MM.1S (cell line): ENCODE measurements around the gene TMCO4.

Experiments
- DNase-seq: peaks from one replicate; pipeline ENCODE4 v3.0.0-alpha.2; 2015
- H2AFZ ChIP-seq: fragments of 300-600 bp; sonication (generic); 2 replicates; pipeline ENCODE4 v1.6.0; 2016; ENCODE audit warnings: antibody characterized with exemption, low read length
- H3F3A ChIP-seq: fragments of 300-600 bp; sonication (generic); 2 replicates; pipeline ENCODE4 v1.6.1; 2016; ENCODE audit warnings: mild to moderate bottlenecking, antibody characterized with exemption, low read length, moderate library complexity, mixed read lengths; ENCODE audit not compliant: insufficient read depth
- H3K27ac ChIP-seq: fragments of 300-600 bp; sonication (generic); 2 replicates; pipeline ENCODE4 v1.5.1; 2016; ENCODE audit warnings: mild to moderate bottlenecking, low read length
- H3K27me3 ChIP-seq: fragments of 300-600 bp; sonication (generic); replicated peaks from 2 replicates; pipeline ENCODE4 v1.6.0; 2016; ENCODE audit warnings: low read length; ENCODE audit not compliant: insufficient read depth
- H3K36me3 ChIP-seq: fragments of 300-600 bp; sonication (generic); replicated peaks from 2 replicates; pipeline ENCODE4 v1.6.1; 2016; ENCODE audit warnings: mild to moderate bottlenecking, low read length, mixed read lengths; ENCODE audit not compliant: insufficient read depth
- H3K4me1 ChIP-seq: fragments of 300-600 bp; sonication (generic); 2 replicates; pipeline ENCODE4 v1.6.1; 2016; ENCODE audit warnings: low read length, mixed read lengths
- H3K4me2 ChIP-seq: fragments of 300-600 bp; sonication (generic); 2 replicates; pipeline ENCODE4 v1.6.0; 2016; ENCODE audit warnings: low read depth, low read length
- H3K4me3 ChIP-seq: fragments of 300-600 bp; sonication (generic); 2 replicates; pipeline ENCODE4 v1.5.1; 2016; ENCODE audit warnings: low read length, mixed read lengths
- H3K79me2 ChIP-seq: fragments of 300-600 bp; sonication (generic); 2 replicates; pipeline ENCODE4 v1.6.1; 2016; ENCODE audit warnings: mixed run types, low read length, mixed read lengths
- H3K9ac ChIP-seq: fragments of 300-600 bp; sonication (generic); 2 replicates; pipeline ENCODE4 v1.6.1; 2016; ENCODE audit warnings: low read length, mixed read lengths
- H3K9me2 ChIP-seq: fragments of 300-600 bp; sonication (generic); replicated peaks from 2 replicates; pipeline ENCODE4 v1.6.1; 2016; ENCODE audit warnings: mild to moderate bottlenecking, low read length, mixed read lengths; ENCODE audit not compliant: insufficient read depth
- H3K9me3 ChIP-seq: fragments of 300-600 bp; sonication (generic); replicated peaks from 2 replicates; pipeline ENCODE4 v1.6.1; 2016; ENCODE audit warnings: mild to moderate bottlenecking, low read length, mixed read lengths; ENCODE audit not compliant: insufficient read depth
- H4K20me1 ChIP-seq: fragments of 300-600 bp; sonication (generic); 2 replicates; pipeline ENCODE4 v1.6.1; 2016; ENCODE audit warnings: mild to moderate bottlenecking, low read length, moderate library complexity, mixed read lengths; ENCODE audit not compliant: insufficient read depth
- CTCF ChIP-seq: fragments of 300-600 bp; sonication (generic); IDR thresholded peaks from 2 replicates; pipeline ENCODE4 v1.5.1; 2016; ENCODE audit warnings: antibody characterized with exemption, low read length, mixed read lengths
- EZH2 ChIP-seq: fragments of 300-600 bp; sonication (generic); optimal IDR thresholded peaks from 2 replicates; pipeline ENCODE3; 2017; ENCODE audit warnings: low read depth, mild to moderate bottlenecking, antibody characterized with exemption, low read length, mixed read lengths
- EZH2phosphoT487 ChIP-seq: fragments of 300-600 bp; sonication (generic); IDR thresholded peaks from 2 replicates; pipeline ENCODE4 v1.6.1; 2018; ENCODE audit warnings: antibody characterized with exemption, low read length

TMCO4 gene

GRCh38 chr1:19762175-19762779, 37.4 kb downstream of the TMCO4 start:
- H3K36me3 ChIP-seq = no peaks in the 10 kb centered on the region
- no peak overlapping the region for H2AFZ ChIP-seq
- no peaks in the 10 kb centered on the region for H4K20me1 ChIP-seq
- no peaks in the 10 kb centered on the region for H3K9me2 ChIP-seq
- no peak overlapping the region for H3K27ac ChIP-seq
- no peaks in the 10 kb centered on the region for H3K79me2 ChIP-seq
- no peaks in the 10 kb centered on the region for H3K9me3 ChIP-seq
- H3K27me3 ChIP-seq = no peaks in the 10 kb centered on the region
- peaks cover 28% of the 10 kb centered on the region for H3K4me1 ChIP-seq
- DNase-seq = no peak
- peaks cover 10% of the 10 kb centered on the region for H3F3A ChIP-seq
- no peak overlapping the region for H3K9ac ChIP-seq
- no peak for TF ChIP-seq EZH2phosphoT487
- peak; percentile 75 for TF ChIP-seq CTCF
- H3K4me3 ChIP-seq = no peak overlapping the region
- H3K4me2 ChIP-seq = no peak overlapping the region

- Histone ChIP-seq H3F3A (peaks cover 7% of the 10 kb centered on the region), H3K27me3 (no peaks in the 10 kb centered on the region), H3K4me1 (peaks cover 15% of the 10 kb centered on the region), H3K4me2 (peak overlapping the region; percentile 53; the same call in 1 of the 2 replicates), H3K79me2 (no peaks in the 10 kb centered on the region), H4K20me1 (no peaks in the 10 kb centered on the region), H3K27ac (peak overlapping the region; percentile 51; the same call in 1 of the 2 replicates), H3K9ac (no peak overlapping the region), H3K36me3 (no peaks in the 10 kb centered on the region), H3K9me3 (no peaks in the 10 kb centered on the region), H2AFZ (no peak overlapping the region), H3K4me3 (no peak overlapping the region), H3K9me2 (no peaks in the 10 kb centered on the region)
- TF ChIP-seq CTCF (no peak), EZH2 (no peak), EZH2phosphoT487 (no peak)
- no peak for DNase-seq
Observed at GRCh38 chr1:19759740-19760089, 40.0 kb downstream of the TMCO4 start.

GRCh38 chr1:19758227-19758830, 41.4 kb downstream of the TMCO4 start:
- no peaks in the 10 kb centered on the region for H3K36me3 ChIP-seq
- no peaks in the 10 kb centered on the region for H3K27me3 ChIP-seq
- peak; percentile 9 for DNase-seq
- no peak overlapping the region for H2AFZ ChIP-seq
- H3K9me3 ChIP-seq = no peaks in the 10 kb centered on the region
- no peak overlapping the region for H3K4me2 ChIP-seq
- H3K79me2 ChIP-seq = no peaks in the 10 kb centered on the region
- H3F3A ChIP-seq = peaks cover 7% of the 10 kb centered on the region
- H4K20me1 ChIP-seq = no peaks in the 10 kb centered on the region
- no peak overlapping the region for H3K4me3 ChIP-seq
- no peak overlapping the region for H3K27ac ChIP-seq
- H3K9me2 ChIP-seq = no peaks in the 10 kb centered on the region
- peaks cover 15% of the 10 kb centered on the region for H3K4me1 ChIP-seq
- no peak overlapping the region for H3K9ac ChIP-seq
- TF ChIP-seq EZH2 (no peak), CTCF (no peak)
